Activated CD8-positive, alpha-beta memory T cell treated with anti-CD3 and anti-CD28 coated beads for 36 hours (primary cell): ENCODE data around the gene PRRC2A. TPM values are rescaled to one million over a fixed set of nuclear protein-coding genes. Genes with fewer than 3 reads are reported as not detected.

Experiments
- CTCF ChIA-PET: fragments of 350-600 bp; sonication (Branson Sonifier 250); formaldehyde crosslinking; loops from one replicate; lab custom pipeline; 2021; ENCODE audit warnings: antibody characterized with exemption; lab: Charles Lee
- POLR2A ChIA-PET: fragments of 350-600 bp; sonication (Branson Sonifier 250); formaldehyde crosslinking; loops from one replicate; lab custom pipeline; 2021; ENCODE audit warnings: antibody characterized with exemption; lab: Charles Lee
- total RNA-seq, 2 experiments: library from RNA; stranded (reverse); gene quantifications; one replicate each; pipeline ENCODE4 v1.2.3, GENCODE V29; 2021

The PRRC2A gene
- total RNA-seq, result 100 to 1,000 TPM; 255 to 257 TPM

GRCh38 chr6:31620586-31621319 is at the start of gene PRRC2A:
Gene PRRC2A, plus strand, starts transcription at chr6:31620715. Its CDS starts 2,075 bp downstream, at chr6:31622790.
- ChIA-PET POLR2A (interaction anchor here (1.0 to 2.6 kb wide), 3 partner anchors 31 to 79 kb away, joined by 3 to 20 read pairs (median 5); partner anchors contain the start of genes BAG6 and DDX39B), CTCF (interaction anchor here (1.2 kb wide), 1 partner anchor 24 kb away, joined by 3 read pairs; no protein-coding TSS in a partner anchor)

- CTCF ChIA-PET, result interaction anchor here (1.0 to 9.0 kb wide), 8 partner anchors 8 to 26 kb away, joined by 4 to 80 read pairs (median 22); partner anchors contain the start of genes ATP6V1G2, LST1 and NFKBIL1
- POLR2A ChIA-PET, result interaction anchor here (0.7 to 4.8 kb wide), 2 partner anchors 13 to 77 kb away, joined by 4 to 41 read pairs; no protein-coding TSS in a partner anchor
Observed at GRCh38 chr6:31572041-31572911, 48.2 kb upstream of the PRRC2A start, which contains the start of gene LTA. Gene LTA, plus strand, starts transcription at chr6:31572289. Its CDS starts 454 bp downstream, at chr6:31572743.

GRCh38 chr6:31573239-31574105 is 47.0 kb upstream of the PRRC2A start:
- POLR2A ChIA-PET, result interaction anchor here (1.1 to 4.9 kb wide), 6 partner anchors 14 to 79 kb away, joined by 3 to 66 read pairs (median 10); partner anchors contain the start of genes BAG6, DDX39B and LST1

GRCh38 chr6:31574106-31575061 is 46.1 kb upstream of the PRRC2A start:
- POLR2A ChIA-PET, result interaction anchor here (0.5 to 4.9 kb wide), 14 partner anchors 9 to 219 kb away, joined by 3 to 66 read pairs (median 5); partner anchors contain the start of genes BAG6, DDX39B, LST1 and NCR3

More at GRCh38 chr6:31573239-31574105, 47.0 kb upstream of the PRRC2A start:
- CTCF ChIA-PET, result interaction anchor here (0.5 to 9.0 kb wide), 11 partner anchors 10 to 132 kb away, joined by 3 to 80 read pairs (median 5); partner anchors contain the start of genes ATP6V1G2, DDX39B, LST1 and NCR3

GRCh38 chr6:31575335-31575901 is 45.1 kb upstream of the PRRC2A start, which contains the start of gene TNF:
Gene TNF, plus strand, starts transcription at chr6:31575565. Its CDS starts 177 bp downstream, at chr6:31575742.
- CTCF ChIA-PET, result interaction anchor here (0.8 to 9.0 kb wide), 6 partner anchors 11 to 34 kb away, joined by 3 to 80 read pairs (median 18); partner anchors contain the start of genes ATP6V1G2, DDX39B, LST1 and NCR3
- POLR2A ChIA-PET, result interaction anchor here (0.5 to 4.9 kb wide), 16 partner anchors 8 to 961 kb away, joined by 3 to 66 read pairs (median 5); partner anchors contain the start of genes DDX39B, LST1, NCR3 and NFKBIL1

More at GRCh38 chr6:31574106-31575061, 46.1 kb upstream of the PRRC2A start:
- CTCF ChIA-PET, result interaction anchor here (0.5 to 9.0 kb wide), 10 partner anchors 9 to 133 kb away, joined by 3 to 80 read pairs (median 6); partner anchors contain the start of genes ATP6V1G2, DDX39B, LST1 and NCR3

- CTCF ChIA-PET, result interaction anchor here (0.7 to 12.2 kb wide), 10 partner anchors 8 to 35 kb away, joined by 3 to 300 read pairs (median 14); partner anchors contain the start of genes ATP6V1G2, DDX39B, LST1 and NCR3
Observed at GRCh38 chr6:31575952-31576685, 44.4 kb upstream of the PRRC2A start.

GRCh38 chr6:31576897-31577578 is 43.5 kb upstream of the PRRC2A start:
- ChIA-PET CTCF (interaction anchor here (0.7 to 12.2 kb wide), 7 partner anchors 9 to 28 kb away, joined by 3 to 300 read pairs (median 9); partner anchors contain the start of genes ATP6V1G2, LST1, NCR3 and NFKBIL1), POLR2A (interaction anchor here (0.6 to 4.9 kb wide), 9 partner anchors 8 to 45 kb away, joined by 3 to 66 read pairs (median 5); partner anchors contain the start of genes NCR3 and NFKBIL1)

More at GRCh38 chr6:31575952-31576685, 44.4 kb upstream of the PRRC2A start:
- POLR2A ChIA-PET, result interaction anchor here (0.5 to 4.9 kb wide), 15 partner anchors 7 to 365 kb away, joined by 3 to 66 read pairs (median 5); partner anchors contain the start of genes DDX39B, LST1, NCR3 and NFKBIL1

- ChIA-PET POLR2A (interaction anchor here (0.6 to 4.9 kb wide), 7 partner anchors 10 to 261 kb away, joined by 3 to 66 read pairs (median 7); partner anchors contain the start of genes NCR3 and NFKBIL1), CTCF (interaction anchor here (0.6 to 12.2 kb wide), 6 partner anchors 9 to 254 kb away, joined by 3 to 300 read pairs (median 11); partner anchors contain the start of genes ATP6V1G2, LST1, NCR3 and NFKBIL1)
Observed at GRCh38 chr6:31577579-31577966, 42.9 kb upstream of the PRRC2A start.

- ChIA-PET POLR2A (interaction anchor here (0.6 to 4.9 kb wide), 6 partner anchors 15 to 260 kb away, joined by 3 to 66 read pairs (median 4); partner anchors contain the start of gene NCR3), CTCF (interaction anchor here (0.6 to 12.2 kb wide), 10 partner anchors 8 to 253 kb away, joined by 3 to 300 read pairs (median 18); partner anchors contain the start of genes ATP6V1G2, LST1, LTA and NCR3)
Observed at GRCh38 chr6:31578184-31579118, 42.1 kb upstream of the PRRC2A start.

GRCh38 chr6:31579119-31579505 is 41.4 kb upstream of the PRRC2A start:
- ChIA-PET POLR2A (interaction anchor here (1.3 to 2.2 kb wide), 3 partner anchors 8 to 20 kb away, joined by 4 to 6 read pairs (median 5); partner anchors contain the start of gene NCR3), CTCF (interaction anchor here (1.7 to 12.2 kb wide), 6 partner anchors 9 to 37 kb away, joined by 4 to 300 read pairs (median 37); partner anchors contain the start of genes ATP6V1G2, LTA, NCR3 and NFKBIL1)

- ChIA-PET CTCF (interaction anchor here (0.6 to 12.2 kb wide), 11 partner anchors 10 to 240 kb away, joined by 3 to 300 read pairs (median 7); partner anchors contain the start of genes ATP6V1G2, LTA, NCR3 and NFKBIL1), POLR2A (interaction anchor here (0.9 to 2.2 kb wide), 6 partner anchors 9 to 38 kb away, joined by 3 to 9 read pairs (median 5); partner anchors contain the start of genes DDX39B and NCR3)
Observed at GRCh38 chr6:31579546-31580437, 40.7 kb upstream of the PRRC2A start.
